ENCODE measurements around the gene MSH3.
"Not testable (repeated sequence)": the region's sequence is repeated elsewhere in the genome, so short reads cannot be mapped to it uniquely, and the experiment has no call there.

MSH3 gene

DNA sequence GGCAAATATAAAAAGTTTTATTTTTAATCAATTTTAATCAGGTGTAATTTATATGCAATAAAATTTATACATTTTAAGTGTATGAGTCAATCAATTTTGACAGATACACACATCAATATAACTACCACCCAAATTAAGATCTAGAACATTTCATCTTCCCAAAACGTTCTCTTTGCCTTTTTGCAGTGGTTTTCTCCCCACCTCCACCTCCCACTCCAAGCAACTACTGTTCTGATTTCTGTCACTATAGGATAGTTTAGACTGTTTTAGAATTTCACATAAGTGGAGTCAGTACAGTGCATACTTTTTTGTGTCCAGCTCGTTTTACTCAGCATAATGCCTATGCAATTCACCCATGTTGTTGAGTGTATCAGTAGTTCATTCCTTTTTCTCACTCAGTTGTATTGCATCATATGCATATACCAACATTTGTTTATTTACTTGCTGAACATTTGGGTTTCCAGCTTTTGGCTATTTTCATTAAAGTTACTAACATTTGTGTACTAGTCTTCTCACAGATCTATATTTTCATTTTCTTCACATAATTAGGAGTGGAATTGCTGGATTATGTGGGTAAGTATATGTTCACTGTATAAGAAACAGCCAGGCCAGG, 52.5 kb downstream of the MSH3 start:
- DNase-seq (ENCODE audit: low spot score): no peak

DNA sequence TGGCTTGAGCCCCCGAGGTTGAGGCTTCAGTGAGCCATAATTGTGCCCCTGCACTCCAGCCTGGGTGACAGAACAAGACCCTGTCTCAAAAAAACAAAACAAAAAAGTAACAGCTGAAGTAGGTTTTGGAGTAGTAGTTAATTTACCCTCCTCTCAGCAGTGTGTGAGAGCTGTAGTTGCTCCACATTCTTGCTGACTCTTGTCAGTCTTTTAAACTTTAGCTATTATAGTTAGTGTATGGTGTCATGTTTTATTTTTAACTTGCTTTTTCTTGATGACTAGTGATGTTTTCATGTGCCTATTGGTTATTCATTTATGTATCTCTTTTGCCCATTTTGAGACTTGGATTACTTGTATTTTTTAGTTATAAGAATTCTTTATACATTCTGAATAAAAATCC, 53.2 kb downstream of the MSH3 start:
- DNase-seq (ENCODE audit: low spot score): no peak

DNA sequence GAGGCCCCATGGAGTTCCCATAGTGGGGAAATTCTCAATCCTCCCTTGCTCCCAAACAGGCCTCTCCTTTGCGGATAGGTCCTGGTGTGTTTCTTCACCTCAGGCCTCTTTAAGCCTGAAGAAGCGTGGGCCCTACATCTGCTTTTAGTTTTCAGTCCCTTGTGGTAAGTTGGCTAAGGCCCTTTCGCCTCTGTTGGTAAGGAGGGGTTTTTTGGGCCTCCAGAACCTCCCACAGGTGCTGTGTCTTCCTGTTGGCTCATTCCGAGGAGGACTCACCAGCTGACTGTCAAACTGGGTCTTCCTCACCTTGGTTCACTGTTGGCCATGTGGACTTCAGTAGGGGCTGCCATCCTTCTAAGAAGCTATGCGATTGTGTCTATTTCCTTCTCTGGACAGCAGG, 56.8 kb downstream of the MSH3 start:
- DNase-seq (ENCODE audit: low spot score): no peak

DNA sequence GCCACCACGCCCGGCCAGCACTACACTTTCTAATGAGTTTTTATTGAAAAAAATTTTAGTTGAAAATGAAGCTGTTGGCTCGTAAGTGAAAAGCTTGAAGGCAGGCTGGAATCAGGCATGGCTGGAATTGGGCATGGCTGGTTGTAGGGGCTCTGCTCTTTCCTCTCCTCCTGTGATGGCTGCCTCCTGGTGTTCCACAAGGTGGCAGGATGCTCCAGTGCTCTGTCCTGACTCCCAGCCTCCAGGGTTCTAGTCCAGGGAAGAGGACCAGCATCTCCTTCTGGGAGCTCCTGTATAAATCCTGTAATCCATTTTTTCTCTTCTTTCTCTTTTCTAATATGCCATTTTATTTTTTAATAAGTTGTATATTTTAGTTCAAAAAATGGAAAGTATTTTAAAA, 57.5 kb downstream of the MSH3 start:
- peak; percentile 22 for DNase-seq (ENCODE audit: low spot score)

DNA sequence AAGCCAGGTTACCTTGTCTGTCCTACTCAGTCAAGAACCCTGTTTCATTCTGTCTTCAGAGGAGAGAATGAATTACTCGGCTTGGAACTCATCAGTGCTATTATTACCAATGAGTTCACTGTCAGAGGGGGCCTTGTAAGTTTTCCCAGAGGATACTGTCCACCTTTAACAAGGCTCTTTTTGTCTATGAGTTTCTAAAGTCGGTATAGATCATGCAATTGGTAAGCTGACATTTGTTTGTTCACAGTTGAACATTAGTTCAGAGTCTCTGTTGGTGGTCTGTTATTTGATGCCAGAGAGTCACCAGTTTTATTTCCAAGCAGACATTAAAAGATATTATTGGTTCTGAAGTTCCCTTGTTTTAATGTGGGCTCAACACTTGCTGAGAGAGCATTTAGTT, 58.5 kb downstream of the MSH3 start:
- no peak for DNase-seq (ENCODE audit: low spot score)

DNA sequence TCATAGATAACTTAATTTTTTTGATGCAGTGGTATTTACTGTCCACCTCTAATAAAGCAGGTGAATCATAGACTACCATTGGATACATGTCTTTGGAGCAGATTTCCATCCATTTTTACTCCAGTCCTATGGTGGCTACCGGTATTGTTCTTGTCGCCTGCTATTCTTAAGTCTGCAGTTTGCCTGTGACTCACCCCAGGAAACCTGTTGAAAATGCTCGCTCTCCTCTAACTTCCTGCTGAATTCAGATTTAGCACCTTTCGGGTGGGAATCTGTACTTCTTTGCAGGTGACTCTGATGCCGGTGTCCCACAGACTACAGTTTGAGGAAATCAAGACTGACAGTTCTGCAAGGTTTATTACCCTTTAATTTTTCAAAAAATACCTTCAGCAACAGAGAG, 59.2 kb downstream of the MSH3 start:
- DNase-seq (ENCODE audit: low spot score): peak; percentile 11

DNA sequence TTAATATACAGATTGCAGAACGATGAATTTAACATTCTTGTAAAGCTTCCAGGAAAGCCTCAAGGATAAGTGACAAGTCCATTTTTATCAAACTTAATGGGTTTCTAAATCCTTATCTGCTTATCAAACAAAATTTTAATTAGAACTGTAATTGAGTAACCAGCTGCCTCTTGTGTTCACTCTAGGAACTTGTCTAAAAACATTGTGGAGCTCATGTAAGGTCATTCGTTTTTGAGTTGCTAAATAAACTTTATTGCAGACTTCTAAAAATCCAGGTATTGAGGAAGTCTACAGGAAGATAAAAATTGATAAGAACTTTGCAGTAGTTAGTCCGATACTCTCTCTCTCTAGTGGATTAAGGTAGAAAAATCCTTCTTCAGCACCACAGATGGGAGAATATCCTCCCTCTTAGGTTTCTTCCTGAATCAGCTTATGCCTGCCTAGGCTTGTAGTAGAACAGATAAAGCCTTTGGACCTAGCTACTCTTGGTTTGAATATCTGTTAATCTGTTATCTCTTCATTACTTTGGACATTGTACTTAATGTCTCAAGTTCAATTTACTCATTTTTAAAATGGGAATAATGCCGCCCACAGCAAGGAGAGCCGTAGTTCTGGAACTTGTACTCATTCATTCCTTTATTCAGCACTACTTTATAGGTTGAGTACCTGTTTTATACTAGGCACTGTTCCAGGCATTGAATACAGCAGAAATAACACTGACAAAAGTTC, 60.3 kb downstream of the MSH3 start:
- no peak for DNase-seq (ENCODE audit: low spot score)

DNA sequence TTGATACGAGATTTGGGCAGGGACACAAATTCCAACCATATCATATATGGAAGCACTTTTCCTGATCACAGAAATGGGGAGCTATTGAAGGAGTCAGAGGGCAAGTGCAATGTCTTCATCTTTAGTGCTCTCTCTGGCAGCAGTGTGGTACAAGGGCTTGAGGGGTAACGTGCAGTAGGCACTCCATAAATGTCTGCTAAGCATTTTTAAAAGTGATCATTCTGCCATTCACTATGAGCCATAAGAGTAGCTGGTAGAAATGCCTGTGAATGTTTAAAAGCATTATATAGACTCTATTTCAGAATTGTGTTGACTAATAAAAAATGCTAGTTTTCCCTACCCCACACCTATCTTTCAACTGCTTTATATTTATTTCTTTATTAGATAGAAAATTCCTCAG, 61.4 kb downstream of the MSH3 start:
- DNase-seq (ENCODE audit: low spot score): no peak

DNA sequence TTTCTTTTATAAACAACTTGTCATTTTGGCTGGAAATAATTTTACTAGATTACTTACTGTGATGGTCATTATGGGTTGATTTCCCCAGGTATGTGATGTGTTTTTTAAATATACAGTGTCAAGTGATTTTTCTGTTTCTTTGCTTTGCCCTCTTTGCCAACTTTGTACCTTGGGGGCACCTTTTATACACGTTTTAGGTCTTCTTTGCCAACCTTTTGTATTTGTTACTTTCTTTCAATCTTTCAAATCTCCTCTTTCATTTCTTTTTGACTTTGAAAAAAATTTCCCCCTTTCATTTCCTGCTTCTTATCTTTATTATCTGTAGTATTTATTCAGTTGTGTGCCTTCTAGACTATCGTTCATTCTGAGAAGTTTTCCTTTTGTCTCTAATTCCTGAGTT, 65.7 kb downstream of the MSH3 start:
- no peak for DNase-seq (ENCODE audit: low spot score)

DNA sequence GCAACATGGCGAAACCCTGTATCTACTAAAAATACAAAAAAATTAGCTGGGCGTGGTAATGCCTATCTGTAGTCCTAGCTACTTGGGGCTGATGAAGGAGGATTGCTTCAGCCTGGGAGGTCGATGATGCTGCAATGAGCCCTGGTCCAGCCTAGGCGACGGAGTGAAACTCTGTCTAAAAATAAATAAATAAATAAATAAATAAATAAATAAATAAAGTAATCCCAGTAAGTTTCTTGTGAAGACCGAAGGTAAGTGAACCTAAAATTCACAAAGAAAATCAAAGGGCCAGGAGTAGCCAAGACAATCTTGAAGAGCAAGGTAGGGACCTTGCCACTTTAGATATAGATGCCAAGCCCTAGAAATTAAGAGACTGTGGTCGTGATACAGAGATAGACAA, 68.5 kb downstream of the MSH3 start:
- DNase-seq (ENCODE audit: low spot score): no peak

DNA sequence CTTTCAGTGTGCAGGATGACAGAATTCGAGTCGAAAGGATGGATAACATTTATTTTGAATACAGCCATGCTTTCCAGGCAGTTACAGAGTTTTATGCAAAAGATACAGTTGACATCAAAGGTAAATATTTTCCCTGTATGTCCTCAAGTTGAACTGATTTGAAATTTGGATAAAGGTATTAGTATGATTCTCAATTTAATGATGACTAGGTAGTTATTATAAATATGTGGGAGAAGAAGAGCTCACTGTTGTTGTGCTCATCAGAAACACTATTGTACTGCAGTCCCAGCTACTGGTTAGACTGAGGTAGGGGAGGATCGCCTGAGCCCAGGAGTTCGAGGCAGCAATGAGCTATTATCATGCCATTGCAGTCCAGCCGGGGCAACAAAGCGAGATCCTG, 71.0 kb downstream of the MSH3 start:
- DNase-seq (ENCODE audit: low spot score): no peak

DNA sequence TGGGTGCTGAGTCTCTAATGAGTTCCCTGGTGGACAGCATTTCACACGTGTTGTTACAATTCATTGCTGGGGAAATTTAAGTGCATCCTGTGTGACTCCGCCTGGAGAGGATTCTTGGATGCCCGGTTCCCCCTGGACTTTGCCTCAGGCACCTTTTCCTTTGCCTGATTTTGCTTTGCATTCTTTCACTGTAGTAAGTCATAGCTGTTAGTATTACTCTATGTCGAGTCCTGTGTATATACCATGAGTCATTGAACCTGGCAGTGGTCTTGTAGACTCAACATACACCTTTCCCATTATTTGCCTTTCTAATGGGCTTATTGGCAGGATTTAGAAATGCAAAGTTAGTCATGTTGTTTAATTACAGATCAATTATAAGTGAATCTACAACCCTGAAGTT, 82.3 kb downstream of the MSH3 start:
- DNase-seq (ENCODE audit: low spot score): no peak

DNA sequence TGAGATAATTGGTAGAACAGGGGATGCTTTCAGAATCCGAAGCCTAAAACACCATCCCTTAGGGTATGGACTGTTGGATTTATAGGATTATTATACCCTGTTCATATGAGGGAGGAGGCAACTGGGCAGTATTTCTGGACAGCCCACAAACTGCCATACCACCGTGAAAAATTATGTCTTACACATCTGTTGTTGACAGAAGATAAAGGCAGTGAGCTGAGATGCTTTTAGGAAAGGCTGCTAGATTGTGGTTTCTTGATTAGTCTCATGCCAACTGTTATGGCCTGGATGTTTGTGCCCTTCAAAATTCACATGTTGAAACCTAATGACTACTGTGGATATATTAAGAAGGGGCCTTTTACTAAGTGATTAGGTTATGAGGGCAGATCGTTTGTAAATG, 84.0 kb downstream of the MSH3 start:
- no peak for DNase-seq (ENCODE audit: low spot score)

DNA sequence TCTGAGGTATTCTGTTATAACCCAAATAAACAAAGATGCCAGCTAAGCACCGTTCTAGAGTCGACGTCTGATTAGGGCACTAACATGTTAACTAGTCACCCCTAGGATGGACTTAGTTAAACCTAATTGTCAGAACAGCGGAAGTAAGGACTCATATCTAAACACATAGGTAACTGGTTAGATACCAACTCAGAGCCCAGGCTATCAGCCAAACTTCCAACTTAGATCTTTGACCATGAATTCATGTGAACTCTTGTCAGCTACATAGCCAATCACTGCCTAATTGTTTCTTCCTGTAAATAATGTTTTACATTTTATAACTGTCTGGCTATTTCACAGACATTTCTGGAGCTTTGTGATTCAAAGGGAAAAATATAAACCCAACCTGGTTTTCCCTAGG, 84.6 kb downstream of the MSH3 start:
- DNase-seq (ENCODE audit: low spot score): no peak

DNA sequence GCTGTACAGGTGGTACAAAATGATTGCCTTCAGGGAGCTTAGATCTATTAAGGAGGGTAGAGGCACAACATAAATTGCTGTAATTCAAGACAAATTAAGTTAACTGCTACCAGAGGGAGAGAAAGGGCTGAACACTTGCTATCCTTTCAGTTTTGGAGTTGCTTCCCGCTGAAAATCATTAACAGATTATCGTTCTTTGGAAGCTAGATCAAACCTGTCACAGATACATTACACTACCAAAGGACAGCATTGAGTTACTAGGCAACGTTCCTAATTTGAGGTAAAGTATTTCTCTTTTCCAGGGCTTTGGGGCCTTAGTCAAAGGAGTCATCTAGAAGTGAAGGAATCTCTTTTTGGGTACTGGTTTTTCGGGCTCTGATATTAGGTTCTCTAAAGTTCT, 85.0 kb downstream of the MSH3 start:
- no peak for DNase-seq (ENCODE audit: low spot score)

DNA sequence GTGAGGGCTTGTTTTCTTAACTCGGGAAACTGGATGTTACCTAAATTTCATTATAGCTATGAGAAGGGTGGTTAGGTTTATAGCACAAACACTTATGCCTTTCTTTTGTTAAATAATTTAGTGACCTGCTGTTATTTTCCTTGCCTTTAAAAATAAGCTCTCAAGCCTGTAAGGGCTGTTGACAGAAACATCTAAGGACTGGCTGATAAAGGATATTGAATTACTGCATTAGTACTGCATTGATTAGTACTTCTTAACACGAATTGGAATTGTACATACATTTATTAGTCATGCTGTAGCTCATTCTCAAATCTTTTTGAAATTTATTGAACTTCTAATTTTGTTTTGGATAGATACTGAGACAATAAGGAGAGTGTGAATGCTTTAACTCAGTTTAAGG, 85.4 kb downstream of the MSH3 start:
- no peak for DNase-seq (ENCODE audit: low spot score)

DNA sequence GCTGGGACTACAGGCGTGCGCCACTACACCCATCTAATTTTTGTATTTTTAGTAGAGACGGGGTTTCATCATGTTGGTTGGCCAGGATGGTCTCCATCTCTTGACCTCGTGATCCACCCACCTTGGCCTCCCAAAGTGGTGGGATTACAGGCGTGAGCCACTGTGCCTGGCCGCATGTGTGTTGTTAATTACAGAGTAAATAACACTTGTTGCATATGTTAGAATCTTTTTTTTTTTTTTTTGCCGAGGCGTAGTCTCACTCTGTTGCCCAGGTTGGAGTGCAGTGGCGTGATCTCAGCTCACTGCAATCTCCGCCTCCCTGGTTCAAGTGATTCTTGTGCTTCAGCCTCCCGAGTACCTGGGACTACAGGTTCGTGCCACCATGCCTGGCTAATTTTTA, 86.0 kb downstream of the MSH3 start:
- not testable (repeated sequence) for DNase-seq (ENCODE audit: low spot score)

DNA sequence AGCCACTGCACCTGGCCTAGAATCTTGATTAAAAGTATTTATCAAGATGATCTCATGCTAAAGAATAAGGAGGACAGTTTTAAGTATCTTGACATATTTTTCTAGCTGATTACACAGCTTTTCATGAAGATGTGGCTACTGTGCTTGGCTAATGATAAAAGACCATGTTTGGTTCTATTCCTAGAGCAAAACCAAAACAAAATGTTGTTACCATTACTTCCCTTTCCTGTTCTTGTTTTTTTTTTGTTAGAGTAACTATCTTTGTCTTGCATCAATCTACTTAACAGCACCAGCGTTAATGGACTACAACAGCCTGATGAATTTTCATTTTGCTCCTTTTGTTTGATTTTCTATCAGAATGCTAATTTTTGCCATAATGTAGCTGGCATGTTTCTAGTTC, 86.5 kb downstream of the MSH3 start:
- no peak for DNase-seq (ENCODE audit: low spot score)

DNA sequence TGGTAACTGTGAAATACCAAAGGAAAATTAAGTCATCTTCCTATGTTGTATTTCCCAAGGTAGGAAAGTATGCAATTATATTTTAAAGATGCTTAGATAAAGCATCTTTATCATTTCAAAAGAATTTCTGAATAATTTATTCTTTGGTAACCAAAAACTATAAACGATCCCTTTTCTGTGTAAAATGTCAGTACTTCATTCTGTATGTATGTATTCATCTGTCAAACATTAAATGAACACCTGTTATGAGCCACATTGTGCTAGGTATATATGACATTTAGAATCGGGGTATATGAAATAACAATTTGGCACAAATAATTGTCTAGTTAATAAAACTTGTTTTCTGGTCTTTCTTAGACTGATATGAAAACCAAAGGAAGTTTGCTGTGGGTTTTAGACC, 89.7 kb downstream of the MSH3 start:
- DNase-seq (ENCODE audit: low spot score): no peak

DNA sequence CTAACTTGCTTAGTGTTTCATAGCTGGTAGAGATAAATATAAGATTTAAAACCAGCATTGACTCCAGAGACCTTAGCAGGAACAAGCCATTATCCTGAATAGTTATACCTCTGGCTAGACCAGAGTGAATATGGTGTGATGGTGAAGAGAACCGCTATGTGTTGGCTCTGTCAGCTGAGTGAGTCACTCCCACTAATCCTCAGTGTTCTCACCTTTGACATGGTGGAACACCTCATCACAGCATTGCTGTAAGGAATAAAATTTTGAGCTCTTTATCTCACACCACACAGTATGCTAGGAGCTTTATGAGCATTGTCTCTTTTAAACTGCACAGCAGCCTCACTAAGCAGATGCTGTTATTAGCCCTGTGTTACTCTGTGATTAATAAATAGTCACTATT, 91.0 kb downstream of the MSH3 start:
- DNase-seq (ENCODE audit: low spot score): no peak

DNA sequence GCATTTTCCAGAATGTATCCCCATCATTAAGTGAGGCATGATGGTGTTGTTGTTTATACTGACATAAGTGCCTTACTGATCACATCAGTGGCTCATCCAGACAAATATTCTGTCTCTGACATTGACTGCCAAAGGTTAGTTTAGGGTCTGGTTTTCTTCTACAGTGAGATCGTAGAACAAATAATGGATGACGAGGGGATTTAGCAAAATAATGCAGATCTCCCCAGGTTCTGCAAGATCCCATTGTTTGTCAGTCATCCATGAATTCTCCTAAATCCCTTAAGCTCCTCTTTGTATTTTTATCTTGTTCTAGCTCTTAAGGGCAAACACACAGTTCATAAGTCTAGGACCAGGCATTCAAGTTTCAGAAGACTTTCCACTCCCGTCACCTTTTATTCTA, 93.5 kb downstream of the MSH3 start:
- DNase-seq (ENCODE audit: low spot score): no peak

DNA sequence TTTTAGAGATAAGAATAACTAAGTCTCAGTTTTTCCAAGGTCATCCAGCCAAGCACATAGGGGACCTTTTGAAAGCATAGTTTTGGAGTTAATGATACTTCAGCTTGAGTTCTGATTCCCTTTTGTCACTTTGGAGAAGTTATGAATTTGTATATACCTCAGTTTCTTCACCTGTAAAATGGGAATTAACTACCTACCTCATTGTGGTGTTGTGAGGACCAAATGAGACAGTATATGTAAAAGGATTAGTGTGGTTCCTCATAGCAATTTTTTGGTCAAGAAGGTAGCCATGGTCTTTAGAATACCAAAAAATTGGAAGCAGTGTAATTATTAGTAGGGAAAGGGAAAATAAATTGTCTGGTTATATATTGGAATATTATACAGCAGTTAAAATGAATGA, 98.0 kb downstream of the MSH3 start:
- DNase-seq (ENCODE audit: low spot score): no peak

DNA sequence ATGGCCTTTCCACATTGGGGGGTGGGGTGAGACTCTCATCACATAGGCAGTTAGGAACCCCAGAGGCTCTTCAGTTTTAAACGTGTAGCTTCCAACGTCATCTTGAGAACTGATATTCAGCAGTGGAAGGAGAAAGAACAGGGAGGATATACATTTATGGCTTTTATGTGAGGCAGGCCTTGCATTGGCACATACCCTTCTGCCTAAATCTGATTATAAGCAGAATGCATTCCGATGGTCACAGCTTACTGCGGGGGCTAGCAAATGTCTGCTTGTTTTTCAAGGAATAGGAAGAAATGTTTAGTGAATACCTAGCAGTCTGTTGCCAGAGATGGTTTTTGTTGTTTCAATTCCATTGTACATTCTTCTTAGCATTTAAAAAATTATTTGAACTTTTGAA, 99.3 kb downstream of the MSH3 start:
- DNase-seq (ENCODE audit: low spot score): no peak

DNA sequence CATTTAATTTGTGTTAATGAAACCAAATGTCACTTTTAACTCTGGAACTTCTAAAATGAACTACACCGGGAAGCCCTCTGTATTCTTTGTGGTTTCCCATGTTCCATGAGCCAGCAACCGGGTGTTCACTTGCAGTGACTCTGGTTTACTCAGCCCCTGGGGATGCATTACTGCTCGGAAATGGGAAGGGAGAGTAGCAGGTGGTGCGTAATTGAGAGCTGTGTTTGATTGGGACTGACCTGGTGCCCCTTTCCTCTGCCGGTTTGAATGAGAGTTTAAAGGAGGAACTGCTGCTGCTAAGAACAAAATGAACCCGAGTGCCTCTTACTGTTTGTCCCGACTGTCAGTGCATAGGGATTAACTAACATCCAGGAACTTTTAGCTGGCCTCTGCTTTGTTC, 100.4 kb downstream of the MSH3 start:
- no peak for DNase-seq (ENCODE audit: low spot score)

Data from Ammon's horn (tissue), 1 donor.